ENCODE results near the gene SHE.
"Not testable (repeated sequence)": the region's sequence is repeated elsewhere in the genome, so short reads cannot be mapped to it uniquely, and the experiment has no call there.

The SHE gene

DNA sequence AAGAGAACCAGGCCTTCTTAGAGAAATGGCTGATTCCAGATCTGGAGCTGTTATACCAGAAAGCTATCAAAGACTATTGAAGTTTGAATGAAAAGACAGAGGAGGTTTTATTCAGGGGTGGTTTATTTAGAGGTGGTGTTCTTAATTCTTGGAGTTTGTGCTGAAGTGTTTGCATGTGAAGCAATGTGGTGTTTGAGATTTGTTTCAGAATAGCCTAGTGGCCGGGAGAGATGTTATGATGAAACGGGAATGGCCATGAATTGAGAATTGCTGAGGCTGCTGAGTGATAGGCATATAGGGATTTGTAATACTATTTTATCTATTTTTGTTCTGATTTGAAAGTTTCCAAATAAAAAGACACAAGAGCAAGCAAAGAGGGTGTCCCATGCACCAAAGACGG, 10.5 kb upstream of the SHE start:
- DNase-seq: no peak

- no peak for DNase-seq
Measured at GRCh38 chr1:154503898-154504297, 1.7 kb upstream of the SHE start.

DNA sequence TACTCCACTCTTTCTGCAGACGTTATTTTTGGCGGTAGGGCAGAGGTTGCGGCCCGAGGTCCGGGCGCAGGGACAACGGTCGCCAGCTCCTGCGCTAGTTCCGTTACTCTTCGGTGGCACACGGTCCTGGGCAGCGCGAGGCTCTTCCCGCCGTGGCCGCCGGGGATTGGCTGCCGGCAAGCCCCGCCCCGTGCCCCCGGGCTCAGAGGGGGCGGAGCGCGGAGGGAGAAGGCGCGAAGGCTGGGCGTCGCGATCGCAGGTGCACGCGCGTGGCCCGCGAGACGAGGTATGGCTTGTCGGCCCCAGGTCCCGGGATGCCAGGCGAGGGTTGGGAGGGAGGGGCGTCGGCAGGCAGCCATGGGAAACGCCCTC, 518 bp upstream of the SHE start:
- DNase-seq: no peak

GRCh38 chr1:154501423-154502065, 668 bp downstream of the SHE start:
- no peak for DNase-seq

DNA sequence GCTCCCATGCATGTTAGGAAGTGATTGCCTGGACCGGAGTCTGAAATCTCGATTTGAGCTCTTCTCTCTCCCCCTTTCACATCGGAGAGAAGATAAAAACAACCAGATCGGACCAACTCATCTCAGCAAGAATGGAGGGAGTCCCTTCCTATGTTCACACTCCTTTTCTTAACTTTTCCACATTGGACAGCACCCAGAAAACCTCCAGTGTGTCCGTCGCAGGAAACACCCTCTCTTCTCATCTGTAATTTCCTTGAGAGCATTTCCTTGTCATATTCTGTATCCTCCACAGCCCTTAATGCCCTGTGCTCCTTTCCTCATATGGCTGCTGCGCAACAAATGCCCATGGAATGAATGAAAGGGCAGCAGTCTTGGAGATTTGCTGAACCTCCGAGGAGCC, 1.7 kb downstream of the SHE start:
- DNase-seq: no peak

DNA sequence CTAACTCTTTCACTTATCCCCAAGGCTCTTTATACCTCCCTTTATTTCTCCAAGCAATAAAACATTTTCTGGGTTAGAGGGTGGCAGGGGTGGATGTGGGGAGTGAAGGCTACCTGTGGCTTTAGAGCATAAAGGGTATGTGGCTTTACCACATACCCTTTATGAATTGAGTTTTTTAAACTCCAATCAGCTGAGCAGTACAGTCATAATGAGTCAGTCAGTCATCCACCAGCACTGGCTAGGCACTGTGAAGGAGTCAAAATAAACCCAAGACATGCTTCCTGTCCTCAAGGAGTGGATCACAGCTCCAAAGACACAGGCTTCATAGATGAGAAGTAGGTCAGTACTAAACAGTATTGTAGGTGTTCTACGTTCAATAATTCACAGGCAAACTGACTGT, 2.8 kb downstream of the SHE start:
- DNase-seq: no peak

GRCh38 chr1:154497026-154497806, 5.0 kb downstream of the SHE start:
- DNase-seq: no peak

- DNase-seq: no peak
Measured at GRCh38 chr1:154496383-154496782, 5.8 kb downstream of the SHE start.

DNA sequence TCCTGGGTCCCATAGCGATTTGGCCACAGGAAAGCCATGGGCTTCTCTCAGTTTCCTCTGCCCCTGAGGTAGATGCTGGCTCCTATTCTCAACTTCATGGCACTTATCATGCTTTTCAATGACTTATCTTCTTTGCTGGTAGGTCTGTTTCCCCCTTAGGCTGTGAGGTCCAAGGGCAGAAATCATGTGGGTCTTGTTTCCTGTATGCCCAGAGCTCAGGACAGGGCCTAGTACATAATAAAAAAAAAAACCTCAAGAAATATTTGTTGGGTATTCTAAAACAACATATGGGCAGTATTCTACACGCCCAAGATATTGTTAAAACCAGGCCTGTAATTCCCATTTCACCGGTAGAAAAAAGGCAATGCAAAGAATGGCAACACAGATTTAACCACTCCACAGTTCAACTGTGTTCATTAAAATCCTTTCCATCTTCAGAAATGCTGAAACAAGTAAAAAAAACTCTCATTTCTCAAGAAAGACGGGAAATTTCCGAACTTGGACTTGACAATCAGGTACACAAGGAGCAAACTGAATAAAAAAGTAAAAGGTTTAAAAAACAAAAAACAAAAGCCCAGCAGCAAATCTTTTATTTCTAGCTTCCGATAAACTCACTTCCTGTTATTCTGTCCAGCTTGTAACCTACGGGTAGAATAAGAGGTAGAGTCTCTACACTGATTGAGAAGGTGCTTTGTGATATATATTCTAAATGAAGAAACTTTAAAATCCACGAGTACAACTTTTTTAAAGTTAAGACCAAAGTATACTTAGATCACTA, 6.5 kb downstream of the SHE start:
- DNase-seq: no peak

GRCh38 chr1:154493276-154493675, 8.9 kb downstream of the SHE start:
- DNase-seq: no peak

DNA sequence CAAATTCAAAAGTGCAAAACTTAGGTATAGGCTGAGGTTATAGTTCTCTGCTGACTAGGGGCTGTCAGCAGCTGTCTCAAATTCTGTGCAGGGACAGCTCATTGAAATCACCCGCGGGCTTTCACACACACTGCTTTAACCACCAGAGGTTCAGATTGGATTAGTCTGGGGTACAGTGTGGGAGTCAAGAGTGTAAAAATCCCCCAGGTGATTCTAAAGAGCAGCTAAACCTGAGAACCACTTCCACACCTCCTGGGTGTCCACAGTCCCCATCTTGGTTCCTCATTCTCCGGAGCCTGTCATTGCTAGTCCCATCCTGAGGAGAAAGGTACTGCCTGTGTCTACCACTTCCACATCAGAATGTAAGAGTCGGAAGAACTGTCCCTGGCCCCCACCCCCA, 10.1 kb downstream of the SHE start:
- no peak for DNase-seq

GRCh38 chr1:154490317-154490716, 11.9 kb downstream of the SHE start:
- DNase-seq: no peak

- DNase-seq: no peak
Measured at GRCh38 chr1:154489695-154490274, 12.4 kb downstream of the SHE start.

- DNase-seq: no peak
Measured at GRCh38 chr1:154488922-154489321, 13.3 kb downstream of the SHE start.

GRCh38 chr1:154486756-154487155, 15.5 kb downstream of the SHE start:
- DNase-seq: not testable (repeated sequence)

- no peak for DNase-seq
Measured at GRCh38 chr1:154485910-154486496, 16.2 kb downstream of the SHE start.

DNA sequence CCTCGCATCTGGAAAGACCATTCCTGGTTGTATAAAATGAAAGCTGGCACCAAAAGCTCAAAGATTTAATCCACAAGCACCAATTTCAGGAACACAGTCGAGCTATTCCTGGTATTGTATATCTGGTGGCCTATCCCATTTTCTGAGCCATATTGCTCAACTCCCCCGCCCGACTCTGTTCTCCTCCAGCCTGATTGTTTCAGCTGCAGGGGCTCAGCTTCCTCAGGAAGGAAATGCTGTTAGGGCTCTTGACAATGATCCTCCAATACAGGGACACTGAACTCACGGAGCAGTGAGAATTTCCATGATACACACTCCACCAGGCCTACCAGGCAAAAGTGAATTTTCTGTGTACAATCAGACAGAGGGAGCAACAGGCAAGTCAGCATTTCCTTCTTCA, 17.1 kb downstream of the SHE start:
- DNase-seq: no peak

GRCh38 chr1:154483941-154484803, 18.0 kb downstream of the SHE start:
- DNase-seq: no peak

DNA sequence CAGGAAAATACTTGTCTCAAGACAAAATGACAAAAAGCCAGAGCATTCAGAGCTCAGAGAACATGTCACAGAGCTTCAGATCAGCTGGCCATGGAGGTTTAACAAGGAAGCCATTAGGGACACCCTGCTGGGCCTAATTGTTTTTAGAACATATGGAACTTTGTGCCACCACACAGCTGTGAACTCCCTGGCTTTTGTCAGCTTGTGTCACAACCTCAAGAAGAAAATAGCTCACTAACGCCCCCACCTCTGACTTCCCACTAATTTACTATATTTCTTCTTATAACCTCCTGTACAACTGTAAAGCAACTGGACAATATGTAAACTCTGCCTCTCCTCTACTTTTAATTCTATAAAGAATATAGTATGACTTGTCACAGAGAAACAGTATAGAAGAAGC, 21.2 kb downstream of the SHE start:
- peak; percentile 51 for DNase-seq

- peak; percentile 57 for DNase-seq
Measured at GRCh38 chr1:154479764-154480421, 22.3 kb downstream of the SHE start.

GRCh38 chr1:154478639-154479038, 23.6 kb downstream of the SHE start:
- DNase-seq: no peak

DNA sequence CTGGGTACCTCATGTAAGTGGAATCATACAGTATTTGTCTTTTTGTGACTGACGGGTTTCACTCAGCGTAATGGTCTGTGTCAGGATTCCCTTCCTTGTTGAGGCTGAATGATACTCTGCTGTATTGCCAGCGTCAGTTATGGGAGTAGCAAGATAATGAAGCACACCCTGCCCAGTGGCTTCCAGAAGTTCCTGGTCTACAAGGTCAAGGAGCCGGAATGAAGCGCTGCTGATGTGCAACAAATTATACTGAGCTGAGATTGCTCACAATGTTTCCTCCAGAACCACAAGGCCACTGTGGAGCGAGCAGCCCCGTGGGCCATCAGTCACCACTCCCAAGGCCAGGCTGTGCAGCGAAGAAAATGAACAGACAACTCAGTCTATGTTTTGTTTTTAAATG, 24.2 kb downstream of the SHE start:
- no peak for DNase-seq

All from NCI-H2171 (cell line).